SJSA1 (cell line): Measurements from ENCODE around the gene SCG5. TPM values are rescaled to one million over a fixed set of nuclear protein-coding genes. Genes with fewer than 3 reads are reported as not detected.

Experiments used
- DNase-seq, 2 experiments: peaks; one replicate each; pipeline ENCODE4 v3.0.0-alpha.2; 2015 to 2020; ENCODE audit warnings: low spot score in 2 of 2, low read depth in 1 of 2
- H3K27ac ChIP-seq: fragments of 250-450 bp; sonication (Bioruptor Pico); 2 replicates; pipeline ENCODE4 v1.5.1; 2020; ENCODE audit warnings: mild to moderate bottlenecking, moderate library complexity
- H3K27me3 ChIP-seq: fragments of 250-450 bp; sonication (Bioruptor Pico); replicated peaks from 2 replicates; pipeline ENCODE4 v1.5.1; 2020; ENCODE audit warnings: mild to moderate bottlenecking, moderate library complexity
- H3K36me3 ChIP-seq: fragments of 250-450 bp; sonication (Bioruptor Pico); 2 replicates; pipeline ENCODE4 v1.5.1; 2020; ENCODE audit warnings: mild to moderate bottlenecking
- H3K4me1 ChIP-seq: fragments of 250-450 bp; sonication (Bioruptor Pico); replicated peaks from 2 replicates; pipeline ENCODE4 v1.6.1; 2021; ENCODE audit warnings: mild to moderate bottlenecking
- H3K4me3 ChIP-seq: fragments of 250-450 bp; sonication (Bioruptor Pico); 2 replicates; pipeline ENCODE4 v1.5.1; 2020; ENCODE audit warnings: mild to moderate bottlenecking
- H3K9me3 ChIP-seq: fragments of 250-450 bp; sonication (Bioruptor Pico); replicated peaks from 2 replicates; pipeline ENCODE4 v1.5.1; 2020; ENCODE audit warnings: mild to moderate bottlenecking
- total RNA-seq: library from RNA; depleted of rRNA; stranded (reverse); fragments of >200 nt; shearing (Covaris generic); gene quantifications from 2 replicates; pipeline ENCODE4 v1.2.3, GENCODE V29; 2014; rRNA removed

SCG5 gene
- total RNA-seq, 1 experiment from 2014 or later, result 0.87 TPM

DNA sequence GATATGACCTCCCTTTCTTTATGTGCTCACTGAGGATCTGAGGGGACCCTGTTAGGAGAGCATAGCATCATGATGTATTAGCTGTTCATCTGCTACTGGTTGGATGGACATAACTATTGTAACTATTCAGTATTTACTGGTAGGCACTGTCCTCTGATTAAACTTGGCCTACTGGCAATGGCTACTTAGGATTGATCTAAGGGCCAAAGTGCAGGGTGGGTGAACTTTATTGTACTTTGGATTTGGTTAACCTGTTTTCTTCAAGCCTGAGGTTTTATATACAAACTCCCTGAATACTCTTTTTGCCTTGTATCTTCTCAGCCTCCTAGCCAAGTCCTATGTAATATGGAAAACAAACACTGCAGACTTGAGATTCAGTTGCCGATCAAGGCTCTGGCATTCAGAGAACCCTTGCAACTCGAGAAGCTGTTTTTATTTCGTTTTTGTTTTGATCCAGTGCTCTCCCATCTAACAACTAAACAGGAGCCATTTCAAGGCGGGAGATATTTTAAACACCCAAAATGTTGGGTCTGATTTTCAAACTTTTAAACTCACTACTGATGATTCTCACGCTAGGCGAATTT lies 91.2 kb downstream of the SCG5 start:
- DNase-seq, result no peak
- Histone ChIP-seq H3K36me3 (peaks cover 3% of the 10 kb centered on the region; the same call in 1 of the 2 replicates), H3K4me1 (peaks cover 19% of the 10 kb centered on the region), H3K27me3 (no peaks in the 10 kb centered on the region), H3K27ac (peak overlapping the region; percentile 57), H3K4me3 (no peak overlapping the region), H3K9me3 (no peaks in the 10 kb centered on the region)

DNA sequence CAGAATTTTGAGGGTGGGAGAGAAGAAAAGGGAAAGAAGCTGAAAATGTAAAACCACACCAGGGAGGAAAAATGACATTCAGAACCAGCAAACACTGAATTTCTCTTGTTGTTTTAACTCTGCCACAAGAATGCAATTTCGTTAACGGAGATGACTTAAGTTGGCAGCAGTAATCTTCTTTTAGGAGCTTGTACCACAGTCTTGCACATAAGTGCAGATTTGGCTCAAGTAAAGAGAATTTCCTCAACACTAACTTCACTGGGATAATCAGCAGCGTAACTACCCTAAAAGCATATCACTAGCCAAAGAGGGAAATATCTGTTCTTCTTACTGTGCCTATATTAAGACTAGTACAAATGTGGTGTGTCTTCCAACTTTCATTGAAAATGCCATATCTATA lies 91.8 kb downstream of the SCG5 start:
- Histone ChIP-seq H3K36me3 (peaks cover 3% of the 10 kb centered on the region; the same call in 1 of the 2 replicates), H3K27ac (peak overlapping the region; percentile 57)
- DNase-seq, result no peak

DNA sequence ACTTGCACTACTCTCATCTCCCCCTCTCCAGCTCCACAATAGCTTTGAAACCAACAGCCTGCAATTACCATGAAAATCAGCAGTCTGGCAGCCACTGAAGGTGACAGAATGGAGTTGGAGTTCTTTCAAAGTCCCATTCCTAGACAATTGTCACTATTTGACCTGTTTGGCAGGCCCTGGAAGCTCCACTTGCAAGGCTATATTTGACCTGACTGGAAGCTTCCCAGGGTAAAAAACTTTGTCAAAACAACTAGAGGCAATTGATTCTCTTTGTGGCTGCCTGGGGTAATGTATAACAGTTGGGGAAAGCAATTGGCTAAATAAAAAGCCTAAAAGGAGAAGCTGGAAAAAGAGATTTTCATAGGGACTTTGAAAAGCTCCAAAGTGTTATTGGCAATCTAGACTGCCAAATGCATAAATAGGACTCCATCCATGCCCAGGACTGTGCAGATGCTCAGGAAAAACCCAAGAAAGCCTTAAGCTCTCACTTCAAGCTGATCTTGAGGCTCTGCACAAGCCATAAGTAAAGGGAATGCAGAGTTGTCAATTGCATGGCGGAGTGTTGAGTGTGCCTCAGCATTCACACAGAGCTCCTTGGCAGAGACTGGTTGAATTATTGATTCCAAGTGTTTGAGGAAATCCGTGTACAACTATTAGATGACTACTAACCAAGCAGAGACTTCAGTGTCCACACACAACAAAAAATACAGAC lies 94.6 kb downstream of the SCG5 start:
- no peaks in the 10 kb centered on the region for H3K27me3 ChIP-seq
- H3K4me1 ChIP-seq, result peaks cover 19% of the 10 kb centered on the region
- no peak for DNase-seq
- no peaks in the 10 kb centered on the region; the same call in 1 of the 2 replicates for H3K36me3 ChIP-seq
- H3K27ac ChIP-seq, result no peak overlapping the region
- no peaks in the 10 kb centered on the region for H3K9me3 ChIP-seq
- H3K4me3 ChIP-seq, result no peak overlapping the region

More for the DNA sequence above, 91.8 kb downstream of the SCG5 start:
- Histone ChIP-seq H3K27me3 (no peaks in the 10 kb centered on the region), H3K9me3 (no peaks in the 10 kb centered on the region), H3K4me3 (no peak overlapping the region), H3K4me1 (peaks cover 19% of the 10 kb centered on the region)

- no peaks in the 10 kb centered on the region for H3K27me3 ChIP-seq
- H3K27ac ChIP-seq, result no peak overlapping the region
- peaks cover 19% of the 10 kb centered on the region for H3K4me1 ChIP-seq
- no peaks in the 10 kb centered on the region for H3K9me3 ChIP-seq
- H3K36me3 ChIP-seq, result no peaks in the 10 kb centered on the region; the same call in 1 of the 2 replicates
- H3K4me3 ChIP-seq, result no peak overlapping the region
- DNase-seq, result no peak
Measured at GRCh38 chr15:32736701-32737061, 95.2 kb downstream of the SCG5 start.

DNA sequence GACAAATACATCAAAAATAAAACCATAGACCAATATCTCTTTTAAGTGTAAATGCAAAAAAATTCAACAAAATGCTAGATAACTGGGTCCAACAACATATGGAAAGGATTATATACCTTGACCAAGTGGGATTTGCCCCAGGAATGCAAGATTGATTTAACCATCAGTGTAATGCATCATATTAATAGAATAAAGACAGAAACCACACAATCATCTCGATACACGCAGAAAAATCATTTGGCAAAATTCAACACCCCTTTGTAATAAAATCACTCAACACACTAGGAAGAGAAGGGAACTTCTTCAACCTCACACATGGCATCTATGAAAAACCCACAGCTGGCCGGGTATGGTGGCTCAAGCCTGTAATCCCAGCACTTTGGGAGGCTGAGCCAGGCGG lies 95.8 kb downstream of the SCG5 start:
- Histone ChIP-seq H3K4me3 (no peak overlapping the region), H3K27ac (no peak overlapping the region), H3K9me3 (no peaks in the 10 kb centered on the region), H3K36me3 (no peaks in the 10 kb centered on the region; the same call in 1 of the 2 replicates), H3K4me1 (peaks cover 15% of the 10 kb centered on the region), H3K27me3 (no peaks in the 10 kb centered on the region)
- no peak for DNase-seq

- H3K27me3 ChIP-seq, result no peaks in the 10 kb centered on the region
- H3K9me3 ChIP-seq, result no peaks in the 10 kb centered on the region
- no peak overlapping the region for H3K4me3 ChIP-seq
- H3K4me1 ChIP-seq, result peaks cover 2% of the 10 kb centered on the region; the same call in 1 of the 2 replicates
- H3K27ac ChIP-seq, result no peak overlapping the region
- no peaks in the 10 kb centered on the region for H3K36me3 ChIP-seq
- no peak for DNase-seq
Measured at GRCh38 chr15:32738666-32739065, 97.2 kb downstream of the SCG5 start.

DNA sequence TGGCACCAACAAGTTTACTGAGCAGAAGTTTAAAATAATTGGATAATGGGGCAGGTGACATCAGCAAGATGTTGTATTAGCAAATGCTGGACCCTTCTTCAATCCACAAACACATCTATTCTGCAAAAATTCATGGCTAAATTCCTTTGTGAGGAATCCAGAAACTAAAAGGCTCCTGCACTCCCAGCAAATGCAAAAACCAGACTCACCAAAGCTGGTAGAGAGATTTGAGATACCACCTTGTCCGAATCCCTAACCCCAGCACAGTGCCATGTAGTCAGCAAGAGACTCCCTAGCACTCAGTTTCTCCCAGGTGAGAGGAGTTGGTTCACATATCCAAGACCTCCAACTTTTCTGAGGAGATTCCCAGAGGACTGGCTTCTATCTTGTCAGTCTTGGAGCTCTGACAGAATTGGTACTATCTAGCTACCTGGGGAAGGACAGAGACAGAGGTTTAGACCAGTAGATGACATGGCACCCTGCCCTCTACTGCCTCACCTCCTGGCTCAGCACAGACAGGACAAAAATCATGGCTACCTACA lies 98.1 kb downstream of the SCG5 start:
- Histone ChIP-seq H3K36me3 (no peaks in the 10 kb centered on the region), H3K4me1 (no peaks in the 10 kb centered on the region), H3K9me3 (no peaks in the 10 kb centered on the region), H3K27me3 (no peaks in the 10 kb centered on the region), H3K4me3 (no peak overlapping the region), H3K27ac (no peak overlapping the region)
- no peak for DNase-seq

- no peaks in the 10 kb centered on the region for H3K9me3 ChIP-seq
- no peaks in the 10 kb centered on the region for H3K27me3 ChIP-seq
- no peaks in the 10 kb centered on the region for H3K4me1 ChIP-seq
- H3K27ac ChIP-seq, result no peak overlapping the region
- DNase-seq, result no peak
- H3K4me3 ChIP-seq, result no peak overlapping the region
- no peaks in the 10 kb centered on the region for H3K36me3 ChIP-seq
Measured at GRCh38 chr15:32743411-32744140, 102.1 kb downstream of the SCG5 start.

- no peaks in the 10 kb centered on the region for H3K4me1 ChIP-seq
- H3K4me3 ChIP-seq, result no peak overlapping the region
- DNase-seq, result no peak
- no peaks in the 10 kb centered on the region for H3K27me3 ChIP-seq
- H3K9me3 ChIP-seq, result no peaks in the 10 kb centered on the region
- no peaks in the 10 kb centered on the region for H3K36me3 ChIP-seq
- no peak overlapping the region for H3K27ac ChIP-seq
Measured at GRCh38 chr15:32746116-32746857, 104.8 kb downstream of the SCG5 start.

Other genes with a start within 250 kb of the SCG5 start
- gene GOLGA8K, start 238.4 kb upstream of the SCG5 start, total RNA-seq, result not detected in 2 replicates
- gene GOLGA8O, start 186.1 kb upstream of the SCG5 start, total RNA-seq, result not detected in 2 replicates
- gene GOLGA8N, start 48.3 kb upstream of the SCG5 start, total RNA-seq, result 1.9 and 2.5 TPM in 2 replicates
- gene ARHGAP11A, start 26.2 kb upstream of the SCG5 start, total RNA-seq, result 68.8 and 97.8 TPM in 2 replicates
- gene GREM1, start 76.3 kb downstream of the SCG5 start, total RNA-seq, result 8.7 and 12.8 TPM in 2 replicates